Activated CD4-positive, alpha-beta T cell treated with anti-CD3 and anti-CD28 coated beads for 36 hours (primary cell): ENCODE measurements around the gene STRN4. TPM values are rescaled to one million over a fixed set of nuclear protein-coding genes. Genes with fewer than 3 reads are reported as not detected.
"Not testable (repeated sequence)": the region's sequence is repeated elsewhere in the genome, so short reads cannot be mapped to it uniquely, and the experiment has no call there.

Experiments
- ATAC-seq: fragments of 200-7000 bp; cut with Tn5 transposase; one replicate; pipeline ENCODE4 v1.10.0; 2021; ENCODE audit warnings: mild to moderate bottlenecking, moderate library complexity
- CTCF ChIA-PET: fragments of 350-600 bp; sonication (Branson Sonifier 250); formaldehyde crosslinking; loops from one replicate; lab custom pipeline; 2021; ENCODE audit warnings: antibody characterized with exemption; lab: Charles Lee
- POLR2A ChIA-PET: fragments of 350-600 bp; sonication (Branson Sonifier 250); formaldehyde crosslinking; loops from one replicate; lab custom pipeline; 2021; ENCODE audit warnings: antibody characterized with exemption, inconsistent platforms; lab: Charles Lee
- DNase-seq: peaks from one replicate; pipeline ENCODE4 v3.0.0-alpha.2; 2020
- H3K27ac Mint-ChIP-seq: one replicate; pipeline ENCODE4 v1.8.0; 2021; ENCODE audit warnings: mixed read lengths
- H3K27me3 Mint-ChIP-seq: one replicate; pipeline ENCODE4 v1.8.0; 2021; ENCODE audit warnings: mixed read lengths
- H3K36me3 Mint-ChIP-seq: one replicate; pipeline ENCODE4 v1.8.0; 2021; ENCODE audit warnings: low read depth, mixed read lengths
- H3K4me1 Mint-ChIP-seq: one replicate; pipeline ENCODE4 v1.8.0; 2021; ENCODE audit warnings: mixed read lengths
- H3K4me3 Mint-ChIP-seq: one replicate; pipeline ENCODE4 v1.8.0; 2021; ENCODE audit warnings: mild to moderate bottlenecking, moderate library complexity, mixed read lengths
- H3K9me3 Mint-ChIP-seq: one replicate; pipeline ENCODE4 v1.8.0; 2021; ENCODE audit warnings: low read depth, mixed read lengths
- intact Hi-C, 2 experiments: fragments of 100-400 bp; cut with DNase I in 1 of 2; cut with micrococcal nuclease in 1 of 2; formaldehyde crosslinking; loops; one replicate each; pipeline versions ENCODE4 v1.14.2 to v1.15.1; 2022 to 2024; cut with DNase I, micrococcal nuclease
- total RNA-seq, 2 experiments: library from RNA; stranded (reverse); gene quantifications; one replicate each; pipeline ENCODE4 v1.2.3, GENCODE V29; 2021

Gene STRN4
- total RNA-seq, 2 experiments from 2014 or later, result 56.4 to 56.8 TPM

GRCh38 chr19:46772170-46773017, 26.1 kb upstream of the STRN4 start:
- ATAC-seq, result no peak
- Mint-ChIP-seq H3K36me3 (peaks cover 36% of the 10 kb centered on the region), H3K27ac (no peak overlapping the region), H3K27me3 (no peaks in the 10 kb centered on the region), H3K9me3 (no peaks in the 10 kb centered on the region), H3K4me3 (no peak overlapping the region), H3K4me1 (no peaks in the 10 kb centered on the region)
- DNase-seq, result peak; percentile 24
- ChIA-PET POLR2A (interaction anchor here (0.7 to 0.9 kb wide), 2 partner anchors 15 to 35 kb away, joined by 3 read pairs; no protein-coding TSS in a partner anchor), CTCF (interaction anchor here (0.6 to 1.4 kb wide), 3 partner anchors 10 to 219 kb away, joined by 3 to 5 read pairs (median 3); no protein-coding TSS in a partner anchor)
- intact Hi-C loops, result no loop called here

- CTCF ChIA-PET, result interaction anchor here (0.6 to 1.8 kb wide), 2 partner anchors 11 to 63 kb away, joined by 3 to 5 read pairs; no protein-coding TSS in a partner anchor
- ATAC-seq, POLR2A ChIA-PET, H3K9me3 Mint-ChIP-seq, H3K27ac Mint-ChIP-seq, H3K36me3 Mint-ChIP-seq, H3K4me1 Mint-ChIP-seq, H3K4me3 Mint-ChIP-seq, DNase-seq, H3K27me3 Mint-ChIP-seq: not testable (repeated sequence)
- intact Hi-C loops, result loop anchor here in 1 of 2 experiments (5.0 kb wide), 1 partner anchor 241 kb away; no protein-coding TSS in a partner anchor
Measured at GRCh38 chr19:46768746-46769145, 22.5 kb upstream of the STRN4 start.

- H3K27me3 Mint-ChIP-seq, result no peaks in the 10 kb centered on the region
- ChIA-PET POLR2A (interaction anchor here (0.9 to 1.2 kb wide), 2 partner anchors 12 to 14 kb away, joined by 3 read pairs; no protein-coding TSS in a partner anchor), CTCF (interaction anchor here (0.5 to 3.5 kb wide), 26 partner anchors 9 to 366 kb away, joined by 3 to 43 read pairs (median 3); no protein-coding TSS in a partner anchor)
- intact Hi-C loops, result loop anchor here in 1 of 2 experiments (5.0 kb wide), 1 partner anchor 239 kb away; no protein-coding TSS in a partner anchor
- H3K36me3 Mint-ChIP-seq, result peaks cover 4% of the 10 kb centered on the region
- peak; percentile 92 for ATAC-seq
- no peaks in the 10 kb centered on the region for H3K4me1 Mint-ChIP-seq
- H3K27ac Mint-ChIP-seq, result no peak overlapping the region
- H3K4me3 Mint-ChIP-seq, result no peak overlapping the region
- H3K9me3 Mint-ChIP-seq, result no peaks in the 10 kb centered on the region
- peak; percentile 78 for DNase-seq
Measured at GRCh38 chr19:46766569-46767317, 20.5 kb upstream of the STRN4 start.

GRCh38 chr19:46764817-46765291, 18.6 kb upstream of the STRN4 start:
- Mint-ChIP-seq H3K4me3 (no peak overlapping the region), H3K27me3 (no peaks in the 10 kb centered on the region), H3K9me3 (no peaks in the 10 kb centered on the region), H3K27ac (no peak overlapping the region), H3K4me1 (no peaks in the 10 kb centered on the region), H3K36me3 (no peaks in the 10 kb centered on the region)
- POLR2A ChIA-PET, result interaction anchor here (0.6 kb wide), 1 partner anchor 11 kb away, joined by 4 read pairs; no protein-coding TSS in a partner anchor
- DNase-seq (no peak), ATAC-seq (no peak)
- intact Hi-C loops, result loop anchor here in 1 of 2 experiments (5.0 kb wide), 1 partner anchor 238 kb away; no protein-coding TSS in a partner anchor
- CTCF ChIA-PET, result interaction anchor here (0.7 to 3.5 kb wide), 3 partner anchors 11 to 76 kb away, joined by 3 to 43 read pairs (median 8); no protein-coding TSS in a partner anchor

- CTCF ChIA-PET, result no interaction called here
- no peaks in the 10 kb centered on the region for H3K27me3 Mint-ChIP-seq
- ATAC-seq (no peak), DNase-seq (no peak)
- no peak overlapping the region for H3K27ac Mint-ChIP-seq
- intact Hi-C loops, result no loop called here
- POLR2A ChIA-PET, result no interaction called here
- H3K9me3 Mint-ChIP-seq, result no peaks in the 10 kb centered on the region
- no peaks in the 10 kb centered on the region for H3K36me3 Mint-ChIP-seq
- no peak overlapping the region for H3K4me3 Mint-ChIP-seq
- H3K4me1 Mint-ChIP-seq, result no peaks in the 10 kb centered on the region
Measured at GRCh38 chr19:46762245-46762890, 16.1 kb upstream of the STRN4 start.

- H3K36me3 Mint-ChIP-seq, result peaks cover 3% of the 10 kb centered on the region
- H3K4me1 Mint-ChIP-seq, result no peaks in the 10 kb centered on the region
- intact Hi-C loops, result no loop called here
- ChIA-PET POLR2A (no interaction called here), CTCF (no interaction called here)
- no peaks in the 10 kb centered on the region for H3K27me3 Mint-ChIP-seq
- H3K27ac Mint-ChIP-seq, result no peak overlapping the region
- DNase-seq (no peak), ATAC-seq (no peak)
- H3K9me3 Mint-ChIP-seq, result no peaks in the 10 kb centered on the region
- no peak overlapping the region for H3K4me3 Mint-ChIP-seq
Measured at GRCh38 chr19:46761418-46761831, 15.2 kb upstream of the STRN4 start.

GRCh38 chr19:46760897-46761296, 14.6 kb upstream of the STRN4 start:
- H3K27ac Mint-ChIP-seq, H3K27me3 Mint-ChIP-seq, H3K4me3 Mint-ChIP-seq, POLR2A ChIA-PET, ATAC-seq, H3K36me3 Mint-ChIP-seq, H3K4me1 Mint-ChIP-seq, intact Hi-C loops, DNase-seq, H3K9me3 Mint-ChIP-seq: not testable (repeated sequence)
- CTCF ChIA-PET, result interaction anchor here (0.6 to 0.7 kb wide), 2 partner anchors 944 to 1878 kb away, joined by 3 to 4 read pairs; no protein-coding TSS in a partner anchor

GRCh38 chr19:46760363-46760762, 14.1 kb upstream of the STRN4 start:
- H3K27ac Mint-ChIP-seq, result no peak overlapping the region
- ChIA-PET CTCF (interaction anchor here (0.6 to 0.7 kb wide), 2 partner anchors 944 to 1877 kb away, joined by 3 to 4 read pairs; no protein-coding TSS in a partner anchor), POLR2A (no interaction called here)
- no peaks in the 10 kb centered on the region for H3K4me1 Mint-ChIP-seq
- no peaks in the 10 kb centered on the region for H3K9me3 Mint-ChIP-seq
- no peak overlapping the region for H3K4me3 Mint-ChIP-seq
- DNase-seq (no peak), ATAC-seq (no peak)
- H3K27me3 Mint-ChIP-seq, result no peaks in the 10 kb centered on the region
- intact Hi-C loops, result no loop called here
- peaks cover 4% of the 10 kb centered on the region for H3K36me3 Mint-ChIP-seq

- DNase-seq, result no peak
- Mint-ChIP-seq H3K27ac (no peak overlapping the region), H3K36me3 (peaks cover 4% of the 10 kb centered on the region), H3K9me3 (no peaks in the 10 kb centered on the region), H3K4me3 (no peak overlapping the region), H3K4me1 (no peaks in the 10 kb centered on the region), H3K27me3 (no peaks in the 10 kb centered on the region)
- POLR2A ChIA-PET, result no interaction called here
- no peak for ATAC-seq
- CTCF ChIA-PET, result interaction anchor here (0.9 kb wide), 1 partner anchor 80 kb away, joined by 3 read pairs; no protein-coding TSS in a partner anchor
- intact Hi-C loops, result loop anchor here in 1 of 2 experiments (10.0 kb wide), 1 partner anchor 235 kb away; no protein-coding TSS in a partner anchor
Measured at GRCh38 chr19:46759817-46760333, 13.6 kb upstream of the STRN4 start.

- ATAC-seq (no peak), DNase-seq (no peak)
- ChIA-PET POLR2A (no interaction called here), CTCF (interaction anchor here (0.6 to 3.0 kb wide), 3 partner anchors 63 to 81 kb away, joined by 3 to 9 read pairs (median 3); no protein-coding TSS in a partner anchor)
- H3K36me3 Mint-ChIP-seq, result peaks cover 4% of the 10 kb centered on the region
- H3K4me1 Mint-ChIP-seq, result no peaks in the 10 kb centered on the region
- intact Hi-C loops, result loop anchor here in 1 of 2 experiments (10.0 kb wide), 1 partner anchor 236 kb away; no protein-coding TSS in a partner anchor
- H3K27ac Mint-ChIP-seq, result no peak overlapping the region
- H3K27me3 Mint-ChIP-seq, result no peaks in the 10 kb centered on the region
- no peaks in the 10 kb centered on the region for H3K9me3 Mint-ChIP-seq
- no peak overlapping the region for H3K4me3 Mint-ChIP-seq
Measured at GRCh38 chr19:46759206-46759605, 13.0 kb upstream of the STRN4 start.
